ENCODE data around the gene FAM227A.
"Not testable (repeated sequence)": the region's sequence is repeated elsewhere in the genome, so short reads cannot be mapped to it uniquely, and the experiment has no call there.

Gene FAM227A

DNA sequence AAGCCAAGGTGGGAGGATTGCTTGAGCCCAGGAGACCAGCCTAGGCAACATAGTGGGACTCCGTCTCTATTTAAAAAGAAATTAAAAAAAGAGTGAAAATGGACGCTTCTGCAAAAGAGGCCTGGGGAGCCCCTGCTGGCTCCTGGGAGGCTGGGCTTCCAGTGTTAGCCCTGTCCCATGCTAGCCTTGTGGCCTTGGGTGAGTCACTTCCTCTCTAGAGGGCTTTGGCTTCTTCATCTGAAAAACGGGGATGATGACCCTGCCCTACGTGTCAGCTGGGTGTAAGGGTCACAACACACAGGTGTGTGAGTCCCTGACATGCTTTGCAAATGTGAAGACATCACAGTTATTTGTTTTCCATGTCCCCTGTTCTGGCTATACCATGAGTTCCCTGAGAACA is 32.8 kb downstream of the FAM227A start:
- H3K4me3 ChIP-seq (ENCODE audit: low read length), result no peak overlapping the region
- DNase-seq (ENCODE audit: low read depth), result no peak
- TF ChIP-seq, protein P1, sequence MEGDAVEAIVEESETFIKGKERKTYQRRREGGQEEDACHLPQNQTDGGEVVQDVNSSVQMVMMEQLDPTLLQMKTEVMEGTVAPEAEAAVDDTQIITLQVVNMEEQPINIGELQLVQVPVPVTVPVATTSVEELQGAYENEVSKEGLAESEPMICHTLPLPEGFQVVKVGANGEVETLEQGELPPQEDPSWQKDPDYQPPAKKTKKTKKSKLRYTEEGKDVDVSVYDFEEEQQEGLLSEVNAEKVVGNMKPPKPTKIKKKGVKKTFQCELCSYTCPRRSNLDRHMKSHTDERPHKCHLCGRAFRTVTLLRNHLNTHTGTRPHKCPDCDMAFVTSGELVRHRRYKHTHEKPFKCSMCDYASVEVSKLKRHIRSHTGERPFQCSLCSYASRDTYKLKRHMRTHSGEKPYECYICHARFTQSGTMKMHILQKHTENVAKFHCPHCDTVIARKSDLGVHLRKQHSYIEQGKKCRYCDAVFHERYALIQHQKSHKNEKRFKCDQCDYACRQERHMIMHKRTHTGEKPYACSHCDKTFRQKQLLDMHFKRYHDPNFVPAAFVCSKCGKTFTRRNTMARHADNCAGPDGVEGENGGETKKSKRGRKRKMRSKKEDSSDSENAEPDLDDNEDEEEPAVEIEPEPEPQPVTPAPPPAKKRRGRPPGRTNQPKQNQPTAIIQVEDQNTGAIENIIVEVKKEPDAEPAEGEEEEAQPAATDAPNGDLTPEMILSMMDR (conservative IDR thresholded peaks at IDR 0.05; ENCODE audit: low read depth, low read length), result no peak

- DNase-seq (ENCODE audit: low read depth), result no peak
- H3K4me3 ChIP-seq (ENCODE audit: low read length), result no peak overlapping the region
- TF ChIP-seq, protein P1 (conservative IDR thresholded peaks at IDR 0.05; ENCODE audit: low read depth, low read length), result no peak
Measured at GRCh38 chr22:38618682-38619081, 37.5 kb downstream of the FAM227A start.

DNA sequence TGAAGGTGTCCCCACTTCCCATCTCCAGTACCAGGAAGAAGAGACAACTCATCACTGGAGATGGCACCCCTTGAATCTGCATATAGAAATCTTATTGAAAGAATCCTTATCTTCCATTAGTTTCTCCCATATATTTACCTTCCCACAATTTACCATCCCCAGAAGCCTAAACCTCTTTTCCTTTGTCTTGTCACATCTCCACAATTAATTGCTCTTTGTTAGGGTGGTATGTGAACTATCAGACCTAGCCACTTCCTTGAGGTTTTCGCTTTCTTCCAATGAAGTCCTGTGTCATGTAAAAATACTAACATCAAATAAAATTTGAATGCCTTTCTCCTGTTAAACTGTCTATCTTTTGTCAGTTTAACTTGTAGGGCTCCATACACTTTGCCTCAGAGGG is 37.9 kb downstream of the FAM227A start:
- TF ChIP-seq, protein P1 (conservative IDR thresholded peaks at IDR 0.05; ENCODE audit: low read depth, low read length), result no peak
- DNase-seq (ENCODE audit: low read depth), result no peak
- no peak overlapping the region for H3K4me3 ChIP-seq (ENCODE audit: low read length)

- DNase-seq (ENCODE audit: low read depth); H3K4me3 ChIP-seq (ENCODE audit: low read length): not testable (repeated sequence)
Measured at GRCh38 chr22:38615064-38615405, 41.2 kb downstream of the FAM227A start.

- no peak overlapping the region for H3K4me3 ChIP-seq (ENCODE audit: low read length)
- DNase-seq (ENCODE audit: low read depth), result no peak
- TF ChIP-seq, protein P1 (conservative IDR thresholded peaks at IDR 0.05; ENCODE audit: low read depth, low read length), result no peak
Measured at GRCh38 chr22:38614332-38615063, 41.7 kb downstream of the FAM227A start.

DNA sequence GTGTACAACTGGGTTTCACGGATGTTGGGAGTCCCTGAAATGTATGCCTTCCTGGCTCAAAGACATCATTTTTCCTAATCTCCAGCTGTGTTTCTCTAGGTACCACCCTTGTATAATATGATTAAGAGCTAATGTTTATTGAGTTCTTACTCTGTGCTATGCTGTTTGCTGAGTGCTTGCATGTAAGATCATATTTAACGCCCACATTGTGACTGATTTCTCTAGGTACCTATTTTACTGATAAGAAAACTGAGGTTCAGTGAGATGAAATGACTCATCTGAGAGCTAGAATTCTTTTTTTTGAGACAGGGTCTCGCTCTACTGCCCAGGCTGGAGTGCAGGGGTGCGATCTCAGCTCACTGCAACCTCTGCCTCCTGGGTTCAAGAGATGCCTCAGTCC is 42.6 kb downstream of the FAM227A start:
- H3K4me3 ChIP-seq (ENCODE audit: low read length), result no peak overlapping the region
- TF ChIP-seq, protein P1 (conservative IDR thresholded peaks at IDR 0.05; ENCODE audit: low read depth, low read length), result no peak
- no peak for DNase-seq (ENCODE audit: low read depth)

GRCh38 chr22:38612217-38613006 is 43.8 kb downstream of the FAM227A start:
- H3K4me3 ChIP-seq (ENCODE audit: low read length), result no peak overlapping the region
- no peak for DNase-seq (ENCODE audit: low read depth)
- TF ChIP-seq, protein P1 (conservative IDR thresholded peaks at IDR 0.05; ENCODE audit: low read depth, low read length), result no peak

Data from retinal pigment epithelial cell (primary cell).